Gastrocnemius medialis (tissue), 4 donors: ENCODE data around the gene RPUSD3. TPM values are rescaled to one million over a fixed set of nuclear protein-coding genes. Genes with fewer than 3 reads are reported as not detected.

ENCODE experiments used
- ATAC-seq, 2 donors: fragments of 150-250 bp; one replicate each; pipeline ENCODE4 v1.9.1; 2016
- DNase-seq, 2 donors: peaks; one replicate each; pipeline ENCODE4 v3.0.0-alpha.2; 2019
- H3K27ac ChIP-seq, 4 donors: fragments of 200-600 bp; sonication (generic); 1 replicate in 1 of 4; 2 replicates in 3 of 4; pipeline ENCODE4 v1.5.1; 2016 to 2018; ENCODE audit warnings: mild to moderate bottlenecking in 2 of 4, moderate library complexity in 1 of 4
- H3K27me3 ChIP-seq, 3 donors: fragments of 200-600 bp; sonication (generic) in 2 of 3; 1 replicate in 1 of 3; 2 replicates in 2 of 3; pipeline versions ENCODE4 v1.5.1 to v1.6.0; 2016 to 2019; ENCODE audit warnings: mild to moderate bottlenecking in 1 of 3, moderate library complexity in 1 of 3
- H3K36me3 ChIP-seq, 2 donors: fragments of 200-600 bp; sonication (generic) in 1 of 2; one replicate each; pipeline ENCODE4 v1.5.1; 2017 to 2018
- H3K4me1 ChIP-seq, 2 donors: fragments of 200-600 bp; sonication (generic) in 1 of 2; one replicate each; pipeline ENCODE4 v1.5.1; 2016 to 2017; ENCODE audit warnings: mild to moderate bottlenecking in 2 of 2
- H3K4me3 ChIP-seq, 4 donors: fragments of 200-600 bp; sonication (generic) in 3 of 4; 1 replicate in 1 of 4; 2 replicates in 3 of 4; pipeline ENCODE4 v1.5.1; 2016 to 2019; ENCODE audit warnings: mild to moderate bottlenecking in 2 of 4
- H3K9me3 ChIP-seq, 3 donors: fragments of 200-600 bp; sonication (generic) in 2 of 3; 1 replicate in 1 of 3; 2 replicates in 2 of 3; pipeline ENCODE4 v1.5.1; 2016 to 2019
- POLR2A ChIP-seq, 2 donors: fragments of 450-650 bp; IDR thresholded peaks; one replicate each; pipeline ENCODE4 v1.6.1; 2017; ENCODE audit warnings: antibody characterized with exemption in 2 of 2, mild to moderate bottlenecking in 2 of 2, moderate library complexity in 2 of 2
- in situ Hi-C, 4 donors: fragments of 200-750 bp; cut with MboI; loops; one replicate each; pipeline versions ENCODE4 v1.15.0 to v1.8.0; 2017; ENCODE audit warnings: low sequenced_read_pairs in 4 of 4
- intact Hi-C: fragments of 100-400 bp; cut with DNase I; formaldehyde crosslinking; loops from one replicate; pipeline ENCODE4 v1.15.1; 2023; ENCODE audit warnings: low total_unique reads
- total RNA-seq, 4 donors: library from RNA; depleted of rRNA; stranded (reverse); fragments of >200 nt; gene quantifications; one replicate each; pipeline versions ENCODE4 v1.1.0 to v1.2.3, GENCODE V29; 2016
- TF ChIP-seq, protein P1 (sequence below), 5 experiments: fragments of 450-650 bp in 3 of 5; fragments of 200-600 bp in 2 of 5; sonication (generic) in 2 of 5; IDR thresholded peaks in 4 of 5; conservative IDR thresholded peaks in 1 of 5; 1 replicate in 4 of 5; 2 replicates in 1 of 5; pipeline ENCODE4 v1.5.1; 2016 to 2019; ENCODE audit warnings: antibody characterized with exemption in 5 of 5, mild to moderate bottlenecking in 3 of 5, moderate library complexity in 3 of 5

Gene RPUSD3
- total RNA-seq, 4 donors from 2014 or later: 72.7 to 96.7 (median 75.5) TPM

DNA sequence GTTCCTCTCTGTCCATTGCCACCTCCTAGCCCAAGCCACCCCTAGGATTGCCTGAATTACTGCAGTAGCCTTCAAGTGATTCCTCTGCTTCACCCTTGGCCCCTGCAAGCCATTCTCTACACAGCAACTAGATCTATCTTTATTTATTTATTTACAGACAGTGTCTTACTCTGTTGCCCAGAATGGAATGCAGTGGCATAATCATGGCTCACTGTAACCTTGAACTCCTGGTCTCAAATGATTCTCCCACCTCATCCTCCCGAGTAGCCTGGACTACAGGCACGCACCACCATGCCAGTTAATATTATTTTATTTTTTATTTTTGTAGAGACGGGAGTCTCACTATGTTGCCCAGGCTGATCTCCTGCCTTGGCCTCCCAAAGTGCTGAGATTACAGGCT, 44.7 kb upstream of the RPUSD3 start:
- H3K4me3 ChIP-seq: no peak overlapping the region
- intact Hi-C loops (no loop called here), in situ Hi-C loops (no loop called here)
- H3K4me1 ChIP-seq: peaks cover 5 to 11% of the 10 kb centered on the region in 2 donors
- peaks cover 0 to 14% of the 10 kb centered on the region in 2 donors for H3K36me3 ChIP-seq
- H3K27ac ChIP-seq: no peak overlapping the region
- H3K27me3 ChIP-seq: no peaks in the 10 kb centered on the region
- H3K9me3 ChIP-seq: no peaks in the 10 kb centered on the region
- ATAC-seq (no peak), DNase-seq (no peak)
- TF ChIP-seq, protein P1, sequence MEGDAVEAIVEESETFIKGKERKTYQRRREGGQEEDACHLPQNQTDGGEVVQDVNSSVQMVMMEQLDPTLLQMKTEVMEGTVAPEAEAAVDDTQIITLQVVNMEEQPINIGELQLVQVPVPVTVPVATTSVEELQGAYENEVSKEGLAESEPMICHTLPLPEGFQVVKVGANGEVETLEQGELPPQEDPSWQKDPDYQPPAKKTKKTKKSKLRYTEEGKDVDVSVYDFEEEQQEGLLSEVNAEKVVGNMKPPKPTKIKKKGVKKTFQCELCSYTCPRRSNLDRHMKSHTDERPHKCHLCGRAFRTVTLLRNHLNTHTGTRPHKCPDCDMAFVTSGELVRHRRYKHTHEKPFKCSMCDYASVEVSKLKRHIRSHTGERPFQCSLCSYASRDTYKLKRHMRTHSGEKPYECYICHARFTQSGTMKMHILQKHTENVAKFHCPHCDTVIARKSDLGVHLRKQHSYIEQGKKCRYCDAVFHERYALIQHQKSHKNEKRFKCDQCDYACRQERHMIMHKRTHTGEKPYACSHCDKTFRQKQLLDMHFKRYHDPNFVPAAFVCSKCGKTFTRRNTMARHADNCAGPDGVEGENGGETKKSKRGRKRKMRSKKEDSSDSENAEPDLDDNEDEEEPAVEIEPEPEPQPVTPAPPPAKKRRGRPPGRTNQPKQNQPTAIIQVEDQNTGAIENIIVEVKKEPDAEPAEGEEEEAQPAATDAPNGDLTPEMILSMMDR (IDR thresholded peaks at IDR 0.05 in 4 of 5, conservative IDR thresholded peaks at IDR 0.05 in 1 of 5): no peak
- TF ChIP-seq POLR2A (IDR thresholded peaks at IDR 0.05): no peak

DNA sequence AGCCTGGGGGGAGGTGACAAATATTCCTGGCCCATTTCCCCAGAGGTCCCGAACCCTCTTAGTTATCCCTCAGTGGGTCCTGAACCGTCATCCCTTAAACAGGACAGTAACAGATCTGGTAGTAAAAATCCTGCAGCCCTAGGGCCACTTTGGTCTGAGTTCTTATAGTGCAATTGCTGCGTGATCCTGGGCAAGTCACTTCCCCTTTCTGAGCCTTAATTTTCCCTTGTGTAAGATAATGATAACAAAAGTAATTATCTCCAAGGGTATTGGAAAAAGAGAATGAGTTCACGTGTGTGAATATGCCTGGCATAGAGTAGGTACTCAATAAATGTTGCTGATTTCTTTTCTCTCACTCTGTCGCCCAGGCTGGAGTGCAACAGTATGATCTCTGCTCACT, 43.7 kb upstream of the RPUSD3 start:
- intact Hi-C loops: no loop called here
- no peak for ATAC-seq
- H3K4me3 ChIP-seq: no peak overlapping the region
- H3K9me3 ChIP-seq: no peaks in the 10 kb centered on the region
- no peak overlapping the region for H3K27ac ChIP-seq
- DNase-seq: no peak
- TF ChIP-seq, protein P1 (IDR thresholded peaks at IDR 0.05 in 4 of 5, conservative IDR thresholded peaks at IDR 0.05 in 1 of 5): no peak
- TF ChIP-seq POLR2A (IDR thresholded peaks at IDR 0.05): no peak
- in situ Hi-C loops: no loop called here
- no peaks in the 10 kb centered on the region for H3K27me3 ChIP-seq
- peaks cover 3 to 11% of the 10 kb centered on the region in 2 donors for H3K4me1 ChIP-seq
- H3K36me3 ChIP-seq: peaks cover 0 to 4% of the 10 kb centered on the region in 2 donors

DNA sequence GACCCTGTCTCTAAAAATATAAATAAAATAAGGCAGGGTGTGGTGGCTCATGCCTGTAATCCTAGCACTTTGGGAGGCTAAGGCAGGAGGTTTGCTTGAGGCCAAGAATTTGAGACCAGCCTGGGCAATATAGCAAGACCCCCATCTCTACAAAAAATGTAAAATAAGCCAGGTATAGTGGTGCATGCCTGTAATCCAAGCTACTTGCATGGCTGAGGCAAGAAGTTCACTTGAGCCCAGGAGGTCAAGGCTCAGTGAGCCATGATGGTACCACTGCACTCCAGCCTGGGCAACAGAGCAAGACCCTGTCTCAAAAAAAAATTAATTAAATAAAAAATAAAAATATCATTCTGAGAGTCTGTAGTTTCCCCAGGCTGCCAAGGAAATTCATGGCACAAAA, 42.5 kb upstream of the RPUSD3 start:
- ATAC-seq: no peak
- in situ Hi-C loops: no loop called here

DNA sequence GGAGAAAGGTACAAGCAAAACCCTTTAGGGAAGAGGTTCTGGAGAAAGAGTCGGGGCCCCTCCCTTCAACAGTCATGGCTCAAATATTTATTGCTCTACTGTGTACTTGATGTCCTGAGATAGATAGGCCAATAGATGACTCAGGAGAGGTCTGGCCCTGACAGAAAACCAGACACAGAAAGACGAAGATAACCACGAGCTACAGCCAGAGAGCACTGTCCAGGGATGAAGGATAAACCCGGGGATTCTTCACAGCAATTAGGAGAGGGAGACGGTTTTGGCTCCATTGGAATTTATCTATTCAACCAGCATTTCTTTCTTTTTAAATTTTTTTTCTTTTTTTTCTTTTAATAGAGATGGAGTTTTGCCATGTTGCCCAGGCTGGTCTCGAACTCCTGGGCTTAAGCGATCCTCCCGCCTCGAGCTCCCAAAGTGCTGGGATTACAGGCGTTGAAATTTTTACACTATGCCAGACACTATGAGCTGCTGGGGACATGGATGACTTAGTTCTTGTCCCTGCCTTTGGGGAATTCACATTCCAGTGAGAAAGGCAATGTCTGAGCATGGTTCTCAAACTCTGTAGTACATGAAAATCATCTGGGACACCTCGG, 40.9 kb upstream of the RPUSD3 start:
- intact Hi-C loops (no loop called here), in situ Hi-C loops (no loop called here)
- Histone ChIP-seq H3K36me3 (no peaks in the 10 kb centered on the region), H3K9me3 (no peaks in the 10 kb centered on the region), H3K4me1 (no peaks in the 10 kb centered on the region), H3K27me3 (no peaks in the 10 kb centered on the region), H3K27ac (peak overlapping the region in 2 of 4 donors; percentile 41 to 57), H3K4me3 (no peak overlapping the region)
- TF ChIP-seq, protein P1 (IDR thresholded peaks at IDR 0.05 in 4 of 5, conservative IDR thresholded peaks at IDR 0.05 in 1 of 5): no peak
- no peak for TF ChIP-seq POLR2A (IDR thresholded peaks at IDR 0.05)
- DNase-seq (peak; percentile 19 to 39), ATAC-seq (peak; percentile 77 to 95)

More for the DNA sequence above, 42.5 kb upstream of the RPUSD3 start:
- H3K4me3 ChIP-seq: no peak overlapping the region
- H3K36me3 ChIP-seq: no peaks in the 10 kb centered on the region
- H3K4me1 ChIP-seq: peaks cover 3 to 6% of the 10 kb centered on the region in 2 donors
- TF ChIP-seq POLR2A (IDR thresholded peaks at IDR 0.05): no peak
- TF ChIP-seq, protein P1 (IDR thresholded peaks at IDR 0.05 in 4 of 5, conservative IDR thresholded peaks at IDR 0.05 in 1 of 5): no peak
- intact Hi-C loops: no loop called here
- H3K27me3 ChIP-seq: no peaks in the 10 kb centered on the region
- H3K27ac ChIP-seq: no peak overlapping the region
- no peak for DNase-seq
- H3K9me3 ChIP-seq: no peaks in the 10 kb centered on the region
